Renal cortical epithelial cell (primary cell): Measurements from ENCODE around the gene RNF225. TPM values are rescaled to one million over a fixed set of nuclear protein-coding genes. Genes with fewer than 3 reads are reported as not detected.
"Not testable (repeated sequence)": the region's sequence is repeated elsewhere in the genome, so short reads cannot be mapped to it uniquely, and the experiment has no call there.

Experiments used
- DNase-seq: peaks from one replicate; pipeline ENCODE4 v3.0.0-alpha.2; 2011; ENCODE audit warnings: low read depth
- total RNA-seq: library from RNA; depleted of rRNA; stranded (reverse); fragments of >200 nt; gene quantifications from 2 replicates; pipeline ENCODE4 v1.2.3, GENCODE V29; 2014

Gene RNF225
- total RNA-seq = not detected in 2 replicates

- DNase-seq = no peak
Observed at GRCh38 chr19:58395220-58395978, at the start of gene RNF225. RNF225 (plus strand) TSS chr19:58395656; CDS start chr19:58396090, 434 bp downstream.

GRCh38 chr19:58346961-58347929 lies 48.2 kb upstream of the RNF225 start:
- no peak for DNase-seq

GRCh38 chr19:58348080-58348479 lies 47.4 kb upstream of the RNF225 start:
- not testable (repeated sequence) for DNase-seq

GRCh38 chr19:58349590-58349989 lies 45.9 kb upstream of the RNF225 start:
- DNase-seq = no peak

GRCh38 chr19:58350001-58350861 lies 45.2 kb upstream of the RNF225 start:
- DNase-seq = no peak

GRCh38 chr19:58350871-58351557 lies 44.4 kb upstream of the RNF225 start:
- DNase-seq = no peak

- no peak for DNase-seq
Observed at GRCh38 chr19:58351558-58351878, 43.9 kb upstream of the RNF225 start.

- no peak for DNase-seq
Observed at GRCh38 chr19:58351990-58352755, 43.3 kb upstream of the RNF225 start.

GRCh38 chr19:58352760-58353671 lies 42.4 kb upstream of the RNF225 start, which contains the start of gene A1BG:
A1BG (minus strand) TSS chr19:58353492; CDS start chr19:58353437, 55 bp downstream.
- no peak for DNase-seq

- no peak for DNase-seq
Observed at GRCh38 chr19:58353717-58354477, 41.6 kb upstream of the RNF225 start.

- no peak for DNase-seq
Observed at GRCh38 chr19:58354478-58355030, 40.9 kb upstream of the RNF225 start.

GRCh38 chr19:58355215-58355796 lies 40.1 kb upstream of the RNF225 start:
- no peak for DNase-seq

- DNase-seq = no peak
Observed at GRCh38 chr19:58355908-58356765, 39.3 kb upstream of the RNF225 start.

- DNase-seq = no peak
Observed at GRCh38 chr19:58356766-58357480, 38.5 kb upstream of the RNF225 start.

GRCh38 chr19:58357481-58358145 lies 37.8 kb upstream of the RNF225 start:
- DNase-seq = no peak

GRCh38 chr19:58361900-58362271 lies 33.6 kb upstream of the RNF225 start:
- no peak for DNase-seq
